Neuronal stem cell (in vitro differentiated cells): ENCODE measurements around the gene TMEM132C.

Source experiments
- DNase-seq: peaks from one replicate; pipeline ENCODE4 v3.0.0-alpha.2; 2013; ENCODE audit warnings: low spot score
- H2AFZ ChIP-seq: one replicate; pipeline ENCODE4 v1.6.1; 2013; ENCODE audit warnings: mild to moderate bottlenecking, low read length, inconsistent platforms
- H2AK5ac ChIP-seq: 2 replicates; pipeline ENCODE4 v1.6.1; 2013; ENCODE audit warnings: low read depth, mild to moderate bottlenecking, inconsistent platforms, low read length, moderate library complexity, mixed read lengths
- H2BK120ac ChIP-seq: 2 replicates; pipeline ENCODE4 v1.6.1; 2013; ENCODE audit warnings: low read depth, mild to moderate bottlenecking, inconsistent platforms, low read length, moderate library complexity, mixed read lengths
- H2BK12ac ChIP-seq: one replicate; pipeline ENCODE4 v1.6.1; 2013; ENCODE audit warnings: low read length, inconsistent platforms
- H2BK15ac ChIP-seq: 2 replicates; pipeline ENCODE4 v1.6.1; 2013; ENCODE audit warnings: mild to moderate bottlenecking, low read length, inconsistent platforms, mixed read lengths
- H2BK5ac ChIP-seq: one replicate; pipeline ENCODE4 v1.6.1; 2013; ENCODE audit warnings: inconsistent platforms, mild to moderate bottlenecking, low read length, moderate library complexity
- H3K14ac ChIP-seq: one replicate; pipeline ENCODE4 v1.6.1; 2013; ENCODE audit warnings: low read length, inconsistent platforms
- H3K18ac ChIP-seq: 2 replicates; pipeline ENCODE4 v1.6.1; 2013; ENCODE audit warnings: low read length, inconsistent platforms
- H3K23ac ChIP-seq: 2 replicates; pipeline ENCODE4 v1.6.1; 2013; ENCODE audit warnings: low read depth, mild to moderate bottlenecking, mixed read lengths, low read length, inconsistent platforms; ENCODE audit not compliant: poor library complexity
- H3K27ac ChIP-seq: replicated peaks from 3 replicates; pipeline ENCODE4 v1.5.1; 2013; ENCODE audit warnings: low read length, inconsistent platforms
- H3K27me3 ChIP-seq, 3 experiments: 2 replicates each; pipeline ENCODE4 v1.6.1; 2013; ENCODE audit warnings: low read length in 3 of 3, mild to moderate bottlenecking in 2 of 3, inconsistent platforms in 1 of 3, low read depth in 1 of 3, mixed read lengths in 1 of 3, moderate library complexity in 1 of 3; ENCODE audit not compliant: control insufficient read depth in 3 of 3, insufficient read depth in 3 of 3
- H3K36me3 ChIP-seq, 2 donors: replicated peaks in 1 of 2; 2 replicates each; pipeline ENCODE4 v1.6.1; 2013; ENCODE audit warnings: low read length in 2 of 2; ENCODE audit not compliant: control insufficient read depth in 2 of 2, insufficient read depth in 2 of 2
- H3K4ac ChIP-seq: 2 replicates; pipeline ENCODE4 v1.6.1; 2013; ENCODE audit warnings: inconsistent platforms, mild to moderate bottlenecking, low read length, moderate library complexity
- H3K4me1 ChIP-seq, 2 donors: 1 replicate in 1 of 2; 2 replicates in 1 of 2; pipeline ENCODE4 v1.6.1; 2013; ENCODE audit warnings: low read length in 2 of 2, low read depth in 1 of 2; ENCODE audit not compliant: control insufficient read depth in 2 of 2, insufficient read depth in 1 of 2
- H3K4me2 ChIP-seq: one replicate; pipeline ENCODE4 v1.6.1; 2013; ENCODE audit warnings: mild to moderate bottlenecking, low read length, inconsistent platforms; ENCODE audit not compliant: insufficient read depth, poor library complexity, severe bottlenecking
- H3K4me3 ChIP-seq, 2 donors: 2 replicates each; pipeline ENCODE4 v1.5.1; 2013; ENCODE audit warnings: low read length in 2 of 2, mild to moderate bottlenecking in 2 of 2, inconsistent platforms in 1 of 2, moderate library complexity in 1 of 2
- H3K79me1 ChIP-seq: one replicate; pipeline ENCODE4 v1.6.1; 2013; ENCODE audit warnings: low read depth, mild to moderate bottlenecking, inconsistent platforms, low read length, moderate library complexity
- H3K9ac ChIP-seq: one replicate; pipeline ENCODE4 v1.6.1; 2013; ENCODE audit warnings: mild to moderate bottlenecking, low read depth, low read length, inconsistent platforms; ENCODE audit not compliant: poor library complexity
- H3K9me3 ChIP-seq, 2 donors: replicated peaks in 1 of 2; 2 replicates each; pipeline versions ENCODE3 to v1.6.1; 2013; ENCODE audit warnings: low read length in 2 of 2, mild to moderate bottlenecking in 2 of 2, inconsistent platforms in 1 of 2, low read depth in 1 of 2, mixed read lengths in 1 of 2, moderate library complexity in 1 of 2; ENCODE audit not compliant: control insufficient read depth in 2 of 2, insufficient read depth in 1 of 2
- H4K8ac ChIP-seq: one replicate; pipeline ENCODE4 v1.6.1; 2013; ENCODE audit warnings: low read depth, mild to moderate bottlenecking, inconsistent platforms, low read length, moderate library complexity
- H4K91ac ChIP-seq: one replicate; pipeline ENCODE4 v1.6.1; 2013; ENCODE audit warnings: low read length, low read depth, mild to moderate bottlenecking, inconsistent platforms; ENCODE audit not compliant: poor library complexity
- WGBS, 2 donors: extraction: QIAGEN DNeasy Blood & Tissue Kit; methylation state at CpG; one replicate each; pipeline ENCODE4 v1.1.7; 2013; ENCODE audit warnings: missing lambda C conversion rate in 2 of 2, mixed read lengths in 1 of 2; ENCODE audit not compliant: insufficient read length in 2 of 2, insufficient replicate concordance in 1 of 2; ENCODE audit errors: extremely low coverage in 2 of 2; 5-methylcytosine and 5-hydroxymethylcytosine counted together

TMEM132C gene

GRCh38 chr12:128298091-128298748 is 31.2 kb downstream of the TMEM132C start:
- WGBS, 2 donors = no CpG with 5 or more reads among the region's 11 CpGs
- no peak overlapping the region for H3K14ac ChIP-seq
- no peak overlapping the region for H3K4me3 ChIP-seq

GRCh38 chr12:128305336-128305892 is 38.4 kb downstream of the TMEM132C start:
- H2AFZ ChIP-seq = no peak overlapping the region
- no peak for DNase-seq
- no peak overlapping the region for H3K9ac ChIP-seq
- H4K8ac ChIP-seq = no peak overlapping the region
- H3K27ac ChIP-seq = no peak overlapping the region
- H3K9me3 ChIP-seq = peaks cover 0 to 38% of the 10 kb centered on the region in 2 donors
- no peak overlapping the region for H3K4ac ChIP-seq
- no peaks in the 10 kb centered on the region for H3K27me3 ChIP-seq
- H2BK5ac ChIP-seq = no peak overlapping the region
- no peak overlapping the region for H3K4me3 ChIP-seq
- no peak overlapping the region for H2AK5ac ChIP-seq
- no peak overlapping the region for H2BK12ac ChIP-seq
- H3K4me2 ChIP-seq = no peak overlapping the region
- H3K14ac ChIP-seq = no peak overlapping the region
- H4K91ac ChIP-seq = no peak overlapping the region
- no peaks in the 10 kb centered on the region for H3K79me1 ChIP-seq
- no peak overlapping the region for H3K23ac ChIP-seq
- no peak overlapping the region for H2BK120ac ChIP-seq
- no CpG with 5 or more reads among the region's 10 CpGs for WGBS, 2 donors
- no peak overlapping the region for H2BK15ac ChIP-seq
- peaks cover 0 to 16% of the 10 kb centered on the region in 2 donors for H3K36me3 ChIP-seq
- H3K4me1 ChIP-seq = no peaks in the 10 kb centered on the region
- no peak overlapping the region for H3K18ac ChIP-seq

More at GRCh38 chr12:128298091-128298748, 31.2 kb downstream of the TMEM132C start:
- DNase-seq = peak; percentile 38
- Histone ChIP-seq H4K8ac (no peak overlapping the region), H2BK5ac (no peak overlapping the region), H4K91ac (no peak overlapping the region), H3K4me2 (no peak overlapping the region), H3K27ac (no peak overlapping the region), H3K79me1 (no peaks in the 10 kb centered on the region), H3K9me3 (peaks cover 0 to 19% of the 10 kb centered on the region in 2 donors), H2BK12ac (no peak overlapping the region), H3K4ac (no peak overlapping the region), H3K4me1 (peaks cover 16 to 25% of the 10 kb centered on the region in 2 donors), H2BK15ac (no peak overlapping the region), H3K36me3 (peaks cover 0 to 20% of the 10 kb centered on the region in 2 donors), H3K9ac (no peak overlapping the region), H2AK5ac (no peak overlapping the region), H3K18ac (no peak overlapping the region), H2AFZ (no peak overlapping the region), H2BK120ac (no peak overlapping the region), H3K23ac (no peak overlapping the region), H3K27me3 (no peaks in the 10 kb centered on the region)

GRCh38 chr12:128307791-128308190 is 40.8 kb downstream of the TMEM132C start:
- Histone ChIP-seq H3K9me3 (peaks cover 0 to 36% of the 10 kb centered on the region in 2 donors), H3K4me1 (peaks cover 0 to under 1% of the 10 kb centered on the region in 2 donors), H3K4ac (no peak overlapping the region), H4K91ac (no peak overlapping the region), H3K4me3 (no peak overlapping the region), H3K4me2 (no peak overlapping the region), H2BK5ac (no peak overlapping the region), H2AK5ac (no peak overlapping the region), H3K36me3 (peaks cover 0 to 26% of the 10 kb centered on the region in 2 donors), H2BK12ac (no peak overlapping the region), H3K23ac (no peak overlapping the region), H2AFZ (no peak overlapping the region), H3K9ac (no peak overlapping the region), H3K18ac (no peak overlapping the region), H2BK120ac (no peak overlapping the region), H2BK15ac (no peak overlapping the region), H4K8ac (no peak overlapping the region), H3K14ac (no peak overlapping the region), H3K27ac (no peak overlapping the region), H3K79me1 (no peaks in the 10 kb centered on the region), H3K27me3 (no peaks in the 10 kb centered on the region)
- no CpG with 5 or more reads among the region's 2 CpGs for WGBS, 2 donors
- DNase-seq = no peak

- no peak overlapping the region for H4K8ac ChIP-seq
- DNase-seq = no peak
Observed at GRCh38 chr12:128312661-128313060, 45.7 kb downstream of the TMEM132C start.

More at GRCh38 chr12:128312661-128313060, 45.7 kb downstream of the TMEM132C start:
- Histone ChIP-seq H3K27me3 (no peaks in the 10 kb centered on the region), H2AK5ac (no peak overlapping the region), H3K9me3 (peaks cover 0 to 19% of the 10 kb centered on the region in 2 donors), H3K4me2 (no peak overlapping the region), H3K27ac (no peak overlapping the region), H2BK12ac (no peak overlapping the region), H3K4me3 (no peak overlapping the region), H3K36me3 (peaks cover 0 to 18% of the 10 kb centered on the region in 2 donors), H3K4ac (no peak overlapping the region), H2BK5ac (no peak overlapping the region), H4K91ac (no peak overlapping the region), H2BK120ac (no peak overlapping the region), H2AFZ (no peak overlapping the region), H3K9ac (no peak overlapping the region), H3K4me1 (peaks cover 2 to 13% of the 10 kb centered on the region in 2 donors), H3K23ac (peak overlapping the region; percentile 29), H3K79me1 (no peaks in the 10 kb centered on the region), H3K14ac (peak overlapping the region; percentile 23), H2BK15ac (peak overlapping the region; percentile 12), H3K18ac (peak overlapping the region; percentile 13)
- WGBS, 2 donors = no CpG with 5 or more reads among the region's 2 CpGs
